HG02884 (cell line): ENCODE data around the gene CCDC182.

ENCODE experiments used
- ATAC-seq: cut with Tn5 transposase; IDR thresholded peaks from one replicate; pipeline ENCODE4 v1.9.1; 2021; ENCODE audit warnings: mild to moderate bottlenecking, moderate library complexity; ENCODE audit not compliant: unreplicated experiment

Gene CCDC182

DNA sequence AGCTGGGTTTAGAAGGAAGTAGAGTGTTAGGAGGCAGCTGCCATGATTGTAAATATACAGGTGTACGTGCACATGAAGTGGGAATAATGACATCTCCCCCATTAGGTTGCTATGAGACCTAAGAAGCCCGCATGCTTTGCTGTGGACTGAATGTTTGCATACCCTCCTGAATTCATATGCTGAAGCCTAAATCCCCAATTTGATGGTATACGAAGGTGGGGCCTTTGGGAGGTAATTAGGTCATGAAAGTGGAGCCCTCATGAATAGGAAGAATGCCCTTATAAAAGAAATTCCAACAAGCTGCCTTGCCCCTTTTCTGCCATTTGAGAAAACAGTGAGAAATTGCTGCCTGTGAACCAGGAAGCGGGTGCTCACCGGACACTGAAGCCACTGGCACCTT, 44.0 kb downstream of the CCDC182 start:
- ATAC-seq: no peak

DNA sequence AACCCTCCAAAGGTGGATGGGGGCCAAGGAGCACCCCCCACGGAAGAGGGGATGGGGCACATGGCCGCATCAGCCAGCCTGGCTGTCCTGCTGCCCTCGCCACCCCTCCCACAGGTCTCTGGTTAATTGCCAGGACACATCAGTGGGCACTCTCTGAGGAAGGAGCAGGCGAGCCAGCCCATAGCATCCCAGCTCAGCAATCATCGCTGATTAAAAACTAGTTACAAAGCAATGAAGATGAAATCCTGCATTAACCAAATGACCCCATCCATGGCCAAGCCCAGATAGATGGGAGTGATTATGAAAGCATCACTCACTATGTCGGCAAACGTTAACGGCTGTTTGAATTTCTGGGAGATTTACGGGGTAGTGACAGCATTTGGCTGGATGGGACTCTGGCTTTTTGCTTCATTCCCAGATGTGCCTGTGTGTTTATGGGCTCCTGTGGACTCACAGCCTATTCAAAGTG, 45.3 kb downstream of the CCDC182 start:
- ATAC-seq: no peak

DNA sequence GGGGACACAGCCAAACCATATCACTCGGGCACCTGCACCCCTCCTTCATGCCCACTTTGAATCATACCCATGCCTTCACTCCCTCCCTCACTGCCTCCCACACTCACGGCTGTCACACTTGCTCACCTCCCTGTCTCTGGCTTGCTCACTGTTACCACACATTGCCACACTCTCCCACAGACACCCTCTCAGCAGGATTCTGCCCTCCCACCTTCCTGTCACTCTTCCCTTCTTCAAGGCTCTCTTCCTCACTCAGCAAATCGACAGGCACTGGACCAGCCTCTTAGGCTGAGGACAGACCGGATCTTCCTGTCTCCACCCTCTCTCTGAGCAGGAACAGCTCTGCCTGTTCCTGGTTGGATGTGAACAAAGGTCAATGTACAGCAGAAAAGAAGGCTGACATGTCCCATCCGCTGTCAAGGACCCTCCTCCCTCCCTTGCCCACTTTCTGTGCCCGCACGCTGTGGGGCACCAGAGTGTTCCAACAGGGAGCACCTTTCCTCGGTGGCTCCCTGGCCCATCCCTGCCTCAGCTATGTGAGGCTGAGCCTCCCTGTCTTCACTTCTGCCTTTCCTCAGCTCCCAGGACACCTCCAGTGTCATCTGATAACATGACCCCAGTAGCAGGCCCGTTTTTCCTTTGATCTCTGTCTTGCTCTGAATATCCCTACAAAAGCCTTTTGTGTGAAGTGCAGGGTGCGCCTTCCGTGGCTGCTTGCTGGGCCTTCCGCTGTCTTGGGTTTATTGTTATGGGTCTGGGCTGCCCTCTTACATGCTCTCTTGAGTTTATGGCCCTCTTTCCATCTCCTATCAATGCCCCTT, 47.0 kb downstream of the CCDC182 start:
- ATAC-seq: no peak

DNA sequence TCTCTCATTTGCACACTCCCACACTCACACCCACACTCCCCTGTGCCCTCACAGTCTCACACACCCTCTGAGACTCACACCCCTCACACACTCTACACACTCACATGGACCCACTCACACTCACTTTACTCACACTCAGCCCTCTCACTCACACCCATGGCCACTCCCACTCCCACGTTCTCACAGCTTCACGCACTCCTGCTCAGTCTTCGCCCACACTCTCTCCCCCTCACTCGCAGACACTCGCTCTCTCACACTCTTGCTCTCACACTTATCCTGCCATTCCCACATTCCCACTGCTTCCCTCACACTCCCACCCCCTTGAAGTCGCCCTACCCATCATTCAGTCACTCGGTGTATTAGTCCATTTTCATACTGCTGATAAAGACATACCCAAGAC, 47.9 kb downstream of the CCDC182 start:
- no peak for ATAC-seq

DNA sequence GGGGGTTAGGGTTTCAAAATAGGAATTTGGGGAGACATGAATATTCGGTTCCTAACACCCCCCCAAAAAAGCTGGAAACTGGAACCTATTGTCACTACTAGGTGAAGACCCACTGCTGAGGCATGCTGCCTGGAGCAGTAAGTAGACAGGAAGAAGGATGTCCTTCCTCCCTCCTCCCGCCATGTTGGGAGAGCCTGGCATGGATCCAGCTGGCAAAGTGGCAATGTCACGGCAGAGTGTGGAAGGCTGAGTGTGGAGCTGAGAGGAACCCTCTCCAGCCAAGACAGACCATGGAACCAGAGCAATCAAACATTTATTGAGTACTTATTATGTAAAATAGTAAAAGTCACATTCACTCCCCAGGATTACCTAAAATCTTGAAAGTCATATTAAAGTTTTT, 49.0 kb downstream of the CCDC182 start:
- no peak for ATAC-seq
